ENCODE results near the gene CABYR.

The CABYR gene, protein sequence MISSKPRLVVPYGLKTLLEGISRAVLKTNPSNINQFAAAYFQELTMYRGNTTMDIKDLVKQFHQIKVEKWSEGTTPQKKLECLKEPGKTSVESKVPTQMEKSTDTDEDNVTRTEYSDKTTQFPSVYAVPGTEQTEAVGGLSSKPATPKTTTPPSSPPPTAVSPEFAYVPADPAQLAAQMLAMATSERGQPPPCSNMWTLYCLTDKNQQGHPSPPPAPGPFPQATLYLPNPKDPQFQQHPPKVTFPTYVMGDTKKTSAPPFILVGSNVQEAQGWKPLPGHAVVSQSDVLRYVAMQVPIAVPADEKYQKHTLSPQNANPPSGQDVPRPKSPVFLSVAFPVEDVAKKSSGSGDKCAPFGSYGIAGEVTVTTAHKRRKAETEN

DNA sequence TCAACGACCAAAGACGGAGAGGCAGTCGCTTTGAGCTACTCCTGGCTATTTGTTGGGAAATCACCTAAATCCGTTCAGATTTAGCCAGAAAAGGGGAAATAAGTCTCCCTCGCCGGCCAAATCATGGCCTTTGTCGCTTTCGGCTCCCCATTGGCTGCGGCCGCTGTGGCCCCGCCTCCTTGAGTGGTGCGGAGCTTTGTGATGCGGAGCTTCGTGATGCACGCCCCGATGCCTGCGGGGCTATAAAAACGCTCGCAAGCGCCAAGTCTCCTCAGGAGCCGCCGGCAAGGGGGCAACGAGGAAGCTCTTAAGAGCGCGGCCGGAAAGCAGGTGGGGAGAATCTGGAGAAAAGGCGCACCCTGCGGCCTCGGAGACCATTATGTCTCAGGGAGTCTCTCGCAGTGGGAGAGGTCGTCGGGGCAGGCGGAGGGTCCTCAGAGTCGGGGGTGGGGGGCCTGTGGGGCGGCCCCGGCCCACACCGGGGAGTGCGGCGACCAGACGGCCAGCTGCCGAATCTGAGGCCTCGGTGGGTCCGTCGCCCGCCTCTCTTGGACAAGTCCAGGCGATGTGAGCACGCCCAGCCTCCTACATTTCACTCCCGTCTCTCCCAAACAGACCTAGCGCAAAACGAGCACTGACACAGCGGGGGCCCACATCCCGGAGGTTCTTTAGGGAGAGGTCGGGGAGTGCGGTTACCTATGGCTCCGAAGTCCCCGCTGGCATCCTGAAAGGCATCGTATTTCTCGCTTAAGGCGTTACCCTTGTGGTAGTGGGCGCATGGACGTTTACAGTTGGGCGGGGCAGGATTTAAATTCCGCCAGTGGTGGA, at the start of gene CABYR:
Gene CABYR, plus strand, starts transcription at position 274 of the 828 bp plus-strand sequence. CDS start 4,053 bp downstream, outside the sequence.
- DNase-seq: peak; percentile 80

DNA sequence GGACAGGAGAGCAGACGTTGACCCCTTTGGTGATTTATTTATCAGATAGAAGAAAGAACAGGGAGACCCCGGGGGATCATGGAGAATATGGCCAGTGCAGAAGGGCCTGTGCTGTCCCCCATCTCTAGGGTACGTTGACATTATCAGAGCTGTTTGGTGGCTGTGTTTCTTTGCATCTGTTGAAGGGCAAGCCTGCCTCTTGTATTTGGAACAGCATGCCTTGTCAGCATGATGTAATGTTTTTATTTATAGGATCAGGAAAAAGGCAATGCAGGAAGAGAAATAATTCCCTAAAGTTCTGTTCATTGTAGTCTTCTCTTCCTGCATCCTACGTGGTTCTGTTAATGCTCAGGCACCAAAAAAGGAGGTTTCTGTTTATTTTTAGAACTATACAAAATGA, 49.8 kb upstream of the CABYR start:
- no peak for DNase-seq

DNA sequence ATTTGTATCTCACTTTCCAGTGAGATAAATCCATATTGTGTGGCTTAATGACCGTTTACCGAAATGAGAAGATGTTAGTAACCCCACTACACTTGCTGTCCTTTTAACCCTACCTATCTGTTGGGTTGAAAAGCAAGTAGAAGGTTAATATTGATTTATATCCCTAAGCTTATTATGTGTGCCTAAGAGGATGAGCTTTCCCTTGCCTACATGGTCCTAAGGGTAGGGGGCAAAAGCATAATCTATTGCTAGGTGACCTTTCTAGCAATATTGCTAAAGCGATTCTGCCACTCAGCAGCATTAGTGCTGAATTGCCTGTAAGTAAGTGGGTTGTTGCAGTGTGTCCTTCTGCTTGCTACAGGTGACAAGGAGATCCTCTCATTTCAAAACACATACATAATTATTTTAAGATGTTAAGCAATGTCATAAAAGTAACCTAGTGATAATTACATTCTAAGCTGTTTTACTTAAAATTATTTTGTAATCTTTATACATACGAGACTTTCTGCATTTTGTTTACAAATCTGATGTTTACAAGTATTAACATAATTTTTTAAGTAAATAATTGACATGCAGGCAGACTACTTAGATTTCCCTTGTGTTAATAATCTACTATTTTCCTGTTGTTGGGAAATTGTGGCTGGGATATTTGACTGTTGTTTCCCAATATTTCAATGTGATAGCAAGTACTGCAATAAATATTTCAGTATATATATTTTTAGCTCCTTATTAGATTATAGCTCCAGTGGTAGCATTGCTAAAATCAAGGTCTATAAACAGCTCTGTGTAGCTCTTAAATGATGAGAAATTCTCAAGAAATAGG, 49.1 kb upstream of the CABYR start:
- DNase-seq: no peak

DNA sequence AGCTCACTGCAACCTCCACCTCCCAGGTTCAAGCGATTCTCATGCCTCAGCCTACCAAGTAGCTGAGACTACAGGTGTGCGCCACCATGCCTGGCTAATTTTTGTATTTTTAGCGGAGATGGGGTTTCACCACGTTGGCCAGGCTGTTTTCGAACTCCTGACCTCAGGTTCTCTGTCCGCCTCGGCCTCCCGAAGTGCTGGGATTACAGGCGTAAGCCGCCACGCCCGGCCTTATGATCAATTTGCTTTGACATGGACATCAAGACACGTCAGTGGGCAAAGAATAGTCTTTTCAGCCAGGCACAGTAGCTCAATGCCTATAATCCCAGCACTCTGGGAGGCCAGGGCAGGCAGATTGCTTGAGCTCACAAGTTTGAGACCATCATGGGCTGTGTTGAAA, 48.0 kb upstream of the CABYR start:
- DNase-seq: no peak

DNA sequence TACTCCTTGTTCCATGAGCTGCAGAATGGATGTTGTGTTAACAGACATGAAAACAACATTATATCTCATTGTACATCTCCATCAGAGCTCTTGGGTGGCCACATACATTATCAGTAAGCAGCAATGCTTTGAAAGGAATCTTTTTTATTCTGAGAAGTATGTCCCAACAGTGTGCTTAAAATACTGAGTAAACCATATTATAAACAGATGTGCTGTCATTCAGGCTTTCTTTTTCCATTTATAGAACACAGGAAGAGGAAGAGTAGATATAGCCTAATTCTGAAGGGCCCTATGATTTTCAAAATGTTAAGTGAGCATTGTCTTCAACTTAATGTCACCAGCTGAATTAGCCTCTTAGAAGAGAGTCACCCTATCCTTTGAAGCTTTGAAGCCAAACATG, 44.3 kb upstream of the CABYR start:
- no peak for DNase-seq

DNA sequence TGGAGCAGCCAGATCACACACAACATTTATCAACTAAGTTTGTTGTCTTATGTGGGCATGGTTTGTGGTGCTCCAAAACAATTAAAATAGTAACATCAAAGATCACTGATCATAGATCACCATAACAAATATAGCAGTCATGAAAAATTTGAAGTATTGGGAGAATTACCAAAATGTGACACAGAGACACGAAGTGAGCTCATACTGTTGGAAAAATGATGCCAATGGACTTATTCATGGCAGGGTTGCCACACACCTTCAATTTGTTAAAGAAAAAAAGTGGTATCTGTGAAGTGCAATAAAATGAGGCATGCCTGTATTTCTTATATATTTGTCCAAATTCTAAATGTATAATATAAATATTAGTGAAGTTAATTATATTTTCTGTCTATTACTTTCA, 42.9 kb upstream of the CABYR start:
- no peak for DNase-seq

DNA sequence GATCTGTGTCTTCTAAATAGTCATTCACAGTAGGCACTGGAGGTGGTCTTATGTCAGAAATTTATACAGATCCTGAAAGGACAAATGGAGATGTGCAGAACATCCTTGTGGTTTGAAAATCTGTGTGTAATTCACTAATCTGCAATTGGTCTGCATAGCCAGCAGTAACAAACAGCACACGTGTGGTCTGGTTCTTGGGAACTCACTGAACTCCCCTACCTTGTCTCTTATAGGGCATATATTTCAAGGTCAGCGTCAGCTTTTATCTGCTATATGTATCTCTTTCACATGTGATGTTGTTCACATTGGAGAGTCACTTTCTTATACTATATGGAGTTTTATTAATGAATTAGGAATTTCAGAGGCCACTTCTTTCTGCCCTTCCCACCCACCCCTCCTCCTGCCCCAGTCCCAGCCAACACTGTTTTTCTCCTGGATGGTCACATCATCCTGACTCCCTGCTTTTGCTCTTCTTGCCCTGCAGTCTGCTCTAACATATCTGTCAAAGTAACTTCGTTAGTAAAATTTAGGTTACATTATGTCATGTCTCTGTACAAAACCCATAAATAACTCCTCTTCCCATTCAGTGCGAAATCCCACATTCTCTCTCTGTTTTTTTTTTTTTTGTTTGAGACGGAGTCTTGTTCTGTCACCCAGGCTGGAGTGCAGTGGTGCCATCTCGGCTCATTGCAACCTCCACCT, 35.4 kb upstream of the CABYR start:
- DNase-seq: no peak

DNA sequence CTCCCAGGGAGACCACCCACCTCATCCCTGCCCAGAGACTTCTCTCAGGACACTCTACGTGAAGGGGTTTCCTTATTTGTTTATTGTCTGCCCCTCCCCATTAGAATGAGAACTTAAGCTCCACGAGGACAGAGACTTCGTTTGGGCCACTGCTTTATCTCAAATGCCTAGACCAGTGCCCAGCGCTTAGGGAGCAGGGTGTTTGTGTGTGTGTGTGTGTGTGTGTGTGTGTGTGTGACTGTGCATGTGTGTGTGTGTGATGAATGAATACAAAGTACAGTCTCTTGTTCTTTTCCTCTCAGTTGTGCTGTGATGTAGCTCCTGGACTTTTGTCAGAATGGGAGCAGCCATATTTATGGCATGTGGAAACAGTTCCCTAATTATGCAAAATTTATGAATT, 34.4 kb upstream of the CABYR start:
- DNase-seq: no peak

DNA sequence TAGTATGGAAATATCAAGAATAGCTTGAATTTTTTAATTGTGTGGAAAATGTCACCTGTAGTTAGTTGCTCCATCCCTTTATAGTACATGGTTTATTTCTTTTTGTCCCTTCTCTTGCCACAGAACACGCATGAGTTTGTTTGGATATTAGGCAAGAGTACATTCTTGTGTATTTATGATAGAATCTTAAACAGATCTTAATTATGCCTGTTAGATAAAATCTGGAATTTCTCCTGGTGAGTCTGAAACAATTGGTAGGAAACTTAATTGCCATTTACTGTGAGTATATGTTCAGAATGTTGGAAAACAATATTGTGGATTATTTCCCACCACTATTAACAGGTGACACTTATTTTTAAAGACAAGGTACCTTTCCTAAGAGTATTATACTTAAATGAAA, 30.2 kb upstream of the CABYR start:
- DNase-seq: no peak

DNA sequence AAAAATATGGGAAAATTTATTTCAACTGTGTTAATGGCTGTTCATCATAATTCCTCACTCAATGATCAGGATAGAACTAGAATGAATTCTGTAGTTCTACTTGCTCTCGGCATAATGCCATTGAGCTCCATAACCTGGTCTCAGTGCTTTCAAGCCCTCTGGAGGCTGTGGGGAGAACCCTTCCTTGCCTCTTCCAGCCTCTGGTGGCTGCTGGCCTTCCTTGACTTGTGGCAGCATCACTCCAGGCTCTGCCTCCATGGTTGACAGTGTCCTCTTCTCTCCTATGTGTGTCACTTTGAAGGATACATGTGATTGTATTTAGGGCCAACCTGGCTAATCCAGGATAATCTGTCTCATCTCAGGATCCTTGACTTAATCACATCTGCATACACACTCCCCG, 26.9 kb upstream of the CABYR start:
- no peak for DNase-seq

DNA sequence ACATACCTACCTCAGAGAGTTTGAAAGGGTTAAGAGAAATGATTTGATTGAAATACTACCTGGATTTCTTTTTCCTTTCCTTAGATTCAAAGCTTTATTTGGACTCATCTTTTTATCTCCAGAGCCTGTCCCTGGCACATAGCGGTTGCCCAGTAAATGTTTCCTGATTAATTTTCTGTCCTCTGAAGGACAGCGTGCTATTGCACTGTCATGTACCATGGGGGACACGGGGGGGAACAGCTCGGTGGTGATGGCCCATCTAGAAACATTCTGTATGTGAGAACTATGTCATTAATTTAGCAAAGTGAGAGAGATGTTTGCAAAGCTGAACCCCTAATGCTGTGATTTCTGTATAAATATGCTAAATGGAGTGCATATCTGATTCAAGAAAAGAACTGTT, 26.4 kb upstream of the CABYR start:
- no peak for DNase-seq

DNA sequence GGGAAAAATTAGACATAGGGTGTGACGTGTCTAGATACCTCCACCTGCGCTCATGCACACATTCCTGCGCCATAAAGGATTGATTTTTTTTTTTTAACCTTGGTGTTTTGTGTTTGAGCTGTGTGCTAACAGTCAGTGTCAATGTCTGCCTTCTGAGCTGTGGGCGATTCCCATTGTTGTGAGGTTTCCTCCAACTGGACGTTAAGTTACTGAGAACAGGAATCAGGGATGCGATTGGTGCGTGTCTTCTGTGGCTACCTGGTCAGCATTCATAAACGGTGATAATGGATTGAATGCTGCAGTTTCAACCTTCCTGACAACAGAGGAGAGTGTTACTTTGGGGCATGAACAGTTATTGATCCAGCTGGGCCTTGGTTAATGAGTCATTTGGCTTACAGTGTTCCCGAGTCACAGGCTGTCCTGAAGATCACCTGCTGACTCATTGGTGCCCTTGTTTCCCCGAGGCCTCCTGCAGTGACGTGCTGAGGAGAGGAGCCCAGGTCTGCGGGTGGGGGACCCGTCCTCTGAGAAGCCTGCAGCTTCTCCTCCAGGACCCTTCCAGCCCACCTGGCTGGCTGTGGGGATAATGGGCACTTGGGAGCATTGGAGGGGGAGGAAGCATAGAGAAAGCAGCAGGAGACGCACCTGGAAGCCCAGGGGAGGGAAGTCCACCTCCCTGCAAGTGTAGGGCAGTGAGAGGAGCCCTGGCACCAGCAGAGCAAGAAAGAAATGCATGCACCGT, 25.8 kb upstream of the CABYR start:
- no peak for DNase-seq

DNA sequence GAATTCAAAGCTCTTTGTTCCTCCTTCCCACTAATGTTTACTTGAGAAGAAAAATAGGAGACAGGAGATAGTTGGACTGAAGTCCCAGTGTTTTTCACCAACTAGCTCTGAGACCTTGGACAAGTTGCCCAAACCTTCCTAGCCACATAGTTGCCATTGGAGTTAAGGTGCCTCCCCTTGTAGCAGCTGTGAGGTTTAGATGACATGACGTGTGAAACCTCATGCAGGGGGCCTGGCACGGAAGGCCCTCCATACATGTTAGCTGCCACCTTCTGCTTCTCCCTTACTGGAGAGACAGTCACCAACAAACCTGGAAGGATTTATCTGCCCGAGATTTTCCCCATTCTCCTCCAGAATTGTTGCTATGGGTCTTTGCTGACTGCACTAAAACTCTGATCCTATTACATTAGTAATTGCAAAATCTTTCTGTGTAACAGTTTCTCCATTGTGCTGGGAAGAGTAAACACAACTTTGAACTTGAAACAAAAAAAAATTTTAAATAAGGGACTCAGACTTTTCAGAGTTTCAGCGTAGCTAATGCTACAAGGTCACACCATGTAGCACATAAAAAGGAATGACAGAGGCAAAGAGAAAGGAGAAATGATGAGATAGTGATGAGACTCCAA, 23.8 kb upstream of the CABYR start:
- DNase-seq: no peak

DNA sequence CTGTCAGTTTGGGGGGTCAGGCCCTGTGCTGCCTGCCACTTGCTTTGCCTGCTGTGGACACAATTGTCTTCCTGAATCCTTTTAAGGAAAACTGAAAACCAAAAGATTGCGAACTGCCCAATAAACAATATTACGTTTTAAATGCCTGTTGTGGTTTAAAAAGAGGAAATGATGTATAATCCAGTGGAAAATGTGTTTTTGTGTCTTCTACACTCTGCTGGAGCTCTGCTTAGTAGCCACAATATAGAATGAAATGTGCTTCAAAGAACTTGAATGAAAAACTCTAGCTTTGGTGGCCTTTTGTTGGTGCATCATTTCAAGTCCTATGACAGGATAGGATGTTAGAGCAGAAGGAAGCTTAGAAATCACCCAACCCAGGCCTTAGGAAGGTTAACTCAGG, 23.2 kb upstream of the CABYR start:
- DNase-seq: no peak

DNA sequence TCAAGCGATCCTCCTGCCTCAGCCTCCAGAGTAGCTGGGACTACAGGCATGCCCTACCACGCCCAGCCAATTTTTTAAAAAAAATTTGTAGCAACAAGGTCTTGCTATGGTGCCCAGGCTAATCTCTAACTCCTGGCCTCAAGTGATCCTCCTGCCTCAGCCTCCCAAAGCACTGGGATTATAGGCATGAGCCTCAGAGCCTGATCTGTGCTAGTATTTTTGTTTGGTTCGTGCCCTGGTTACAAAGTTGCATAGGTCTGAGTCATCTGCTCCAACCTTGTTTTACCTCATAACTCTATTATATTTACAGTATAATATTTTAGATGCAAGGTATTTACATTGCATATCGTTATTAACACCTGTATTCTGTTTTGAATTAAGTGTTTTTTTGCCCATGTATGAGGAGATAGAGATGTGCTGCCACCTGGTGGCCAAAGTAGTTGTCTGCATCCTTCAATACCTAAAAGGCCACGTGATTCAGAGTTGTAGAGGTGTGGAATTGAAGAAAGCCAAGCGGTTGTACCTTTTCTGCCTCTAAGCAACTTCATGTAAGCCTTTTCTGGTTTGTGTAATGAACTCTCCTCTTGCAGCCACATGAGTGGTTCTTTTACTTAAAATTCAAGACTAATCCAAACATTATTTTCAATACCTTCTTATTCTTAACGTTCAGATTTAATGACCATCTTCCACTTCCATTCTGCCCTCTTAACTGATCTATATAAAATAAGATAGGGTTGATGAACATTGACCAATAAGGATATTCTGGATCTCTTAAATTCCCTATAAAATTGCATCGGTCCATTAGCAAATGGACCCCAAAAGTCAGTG, 19.9 kb upstream of the CABYR start:
- peak; percentile 80 for DNase-seq

DNA sequence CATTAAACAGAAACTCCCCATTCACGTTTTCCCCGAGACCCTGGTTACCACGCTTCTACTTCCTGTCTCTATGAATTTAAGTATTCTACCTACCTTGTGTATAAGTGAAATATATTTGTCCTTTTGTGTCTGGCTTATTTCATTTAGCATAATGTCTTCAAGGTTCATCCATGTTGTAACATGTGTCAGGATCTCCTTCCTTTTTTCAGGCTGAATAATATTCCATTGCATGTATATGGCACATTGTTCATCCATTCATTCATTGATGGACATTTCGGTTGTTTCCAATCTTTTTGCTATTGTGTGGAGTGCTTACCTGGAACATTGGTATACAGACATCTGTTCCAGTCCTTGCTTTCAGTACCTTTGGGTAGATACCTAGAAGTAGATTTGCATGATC, 18.2 kb upstream of the CABYR start:
- DNase-seq: no peak

DNA sequence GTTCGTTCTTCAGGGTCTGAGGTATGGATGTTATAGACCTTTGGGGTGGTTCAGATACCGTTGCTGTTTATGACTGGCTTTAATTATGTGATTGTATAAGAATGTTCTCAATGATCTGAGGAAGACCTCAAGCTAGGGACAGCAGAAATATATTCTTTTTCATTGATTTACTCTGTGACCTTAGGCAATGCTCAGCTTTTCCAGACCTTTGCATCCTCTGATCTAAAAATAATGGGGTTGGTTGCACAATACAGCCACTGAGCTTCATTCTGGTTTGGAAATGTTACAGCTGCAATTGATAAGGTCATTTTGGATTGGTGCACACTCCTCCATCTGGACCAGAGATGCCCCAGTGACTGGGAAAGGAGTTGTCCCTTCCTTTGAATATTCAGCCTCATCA, 17.2 kb upstream of the CABYR start:
- DNase-seq: no peak

DNA sequence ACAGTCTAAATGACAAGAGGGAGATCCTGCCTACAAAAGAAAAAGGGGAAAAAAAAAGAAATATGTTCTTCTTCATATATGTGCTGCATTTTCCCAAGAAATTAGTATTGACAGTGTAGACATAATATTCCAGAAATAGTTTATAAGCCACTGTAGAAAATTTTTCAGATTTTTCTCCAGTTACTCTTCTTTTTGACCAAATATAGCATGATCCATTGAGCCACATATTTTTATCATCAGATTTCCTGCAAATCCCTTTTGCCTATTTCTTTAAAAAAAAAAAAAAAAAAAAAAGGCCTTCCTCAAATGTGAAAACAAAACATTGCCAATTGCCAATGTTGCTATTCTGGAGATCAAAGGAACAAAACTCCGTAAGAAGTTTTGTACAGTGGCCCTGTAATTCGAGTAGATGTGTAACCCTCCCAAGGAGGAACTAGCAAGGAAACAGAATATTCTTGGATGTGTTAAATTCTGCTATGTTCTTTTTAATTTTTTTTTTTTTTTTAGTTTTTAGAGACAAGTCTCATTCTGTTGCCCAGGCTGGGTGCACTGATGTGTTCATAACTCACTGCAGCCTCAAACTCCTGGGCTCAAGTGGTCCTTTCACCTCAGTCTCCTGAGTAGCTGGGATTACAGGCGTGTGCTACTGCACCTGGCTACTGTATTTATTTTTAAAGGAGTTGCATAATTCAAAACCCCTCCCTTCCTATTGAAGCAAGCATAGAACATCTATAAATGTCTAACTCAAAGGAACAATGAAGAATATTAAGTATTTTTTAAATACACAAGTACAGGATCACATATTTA, 12.5 kb upstream of the CABYR start:
- peak; percentile 65 for DNase-seq

DNA sequence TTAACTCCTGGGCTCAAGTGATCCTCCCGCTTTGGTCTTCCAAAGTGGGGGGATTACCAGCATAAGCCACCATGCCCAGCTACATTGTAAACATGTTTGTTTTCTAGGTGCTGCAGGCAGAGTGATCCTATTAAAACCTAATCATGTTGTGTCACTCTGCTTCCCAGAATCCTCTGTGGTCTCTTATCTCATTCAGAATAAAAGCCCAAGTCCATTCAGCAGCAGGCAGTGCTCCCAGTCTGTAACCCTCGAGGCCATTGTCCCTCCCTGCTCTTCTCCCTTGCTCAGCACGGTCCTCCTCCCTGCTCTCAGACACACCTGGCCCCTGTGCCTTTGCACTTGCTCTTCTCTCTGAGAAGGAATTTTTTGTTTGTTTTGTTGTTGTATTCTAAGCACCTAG, 11.1 kb upstream of the CABYR start:
- DNase-seq: no peak

DNA sequence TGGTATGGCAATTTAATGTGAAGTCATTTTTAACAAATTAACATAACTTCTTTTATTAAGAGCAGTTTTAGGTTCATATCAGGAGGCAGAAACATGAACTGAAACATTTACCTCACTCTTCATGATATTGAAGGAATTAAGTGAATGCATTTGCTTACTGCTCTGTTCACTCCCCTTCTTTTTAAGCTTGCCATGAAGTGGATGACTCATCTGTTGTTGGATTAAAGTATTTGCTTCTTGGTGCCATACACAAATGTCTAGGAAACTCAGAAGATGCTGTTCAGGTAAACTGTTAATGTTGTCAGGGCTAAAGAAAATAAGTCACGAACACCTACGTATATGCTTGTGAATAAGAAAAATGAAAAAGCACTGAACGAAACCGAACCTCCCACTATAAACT, 10.2 kb upstream of the CABYR start:
- no peak for DNase-seq

Data from NCI-H2171 treated with DMSO at 0.1 percent for 48 hours (cell line).